ENCODE data around the gene PHACTR3. TPM values are rescaled to one million over a fixed set of nuclear protein-coding genes. Genes with fewer than 3 reads are reported as not detected.
A peak's percentile ranks its signal among the peaks of the same experiment; 100 is the strongest.

Gene PHACTR3
- total RNA-seq, 1 experiment from 2014 or later = 0.11 TPM

DNA sequence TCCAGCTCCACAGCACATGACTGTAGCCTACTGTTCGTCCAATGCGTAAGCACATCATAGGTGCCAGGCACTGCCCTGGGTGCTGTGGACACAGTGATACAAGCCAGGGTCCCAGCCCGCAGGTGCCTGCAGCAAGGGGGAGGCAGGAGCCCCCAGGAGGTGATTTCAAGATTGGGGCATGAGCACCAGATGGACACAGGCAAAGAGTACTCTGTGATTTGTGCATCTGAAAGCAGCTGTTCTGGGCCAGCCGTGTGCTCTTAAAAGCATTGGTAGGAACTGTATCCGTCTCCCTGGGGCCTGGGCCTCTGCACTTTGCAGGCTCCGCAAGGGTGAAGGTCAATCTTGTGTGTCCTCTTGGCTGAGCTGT, 179.3 kb downstream of the PHACTR3 start:
- Mint-ChIP-seq H3K9me3 (ENCODE audit: unreplicated experiment) (no peaks in the 10 kb centered on the region), H3K36me3 (ENCODE audit: insufficient read depth, unreplicated experiment) (no peaks in the 10 kb centered on the region), H3K27me3 (ENCODE audit: insufficient read depth, unreplicated experiment) (peaks cover 13% of the 10 kb centered on the region), H3K4me3 (ENCODE audit: unreplicated experiment) (no peak overlapping the region), H3K27ac (ENCODE audit: unreplicated experiment) (no peak overlapping the region), H3K4me1 (ENCODE audit: low read depth, unreplicated experiment) (peaks cover 7% of the 10 kb centered on the region)
- peak in 1 of 2 experiments; percentile 33 for DNase-seq
- intact Hi-C loops (cut with micrococcal nuclease; ENCODE audit: unreplicated experiment) = loop anchor here (1.0 to 5.0 kb wide), 3 partner anchors 49 to 172 kb away; no protein-coding TSS in a partner anchor
- ChIA-PET CTCF (interaction anchor here (0.6 to 2.2 kb wide), 19 partner anchors 10 to 865 kb away, joined by 3 to 49 read pairs (median 3); partner anchors contain the start of genes FAM217B and PPP1R3D), POLR2A (interaction anchor here (0.6 kb wide), 1 partner anchor 25 kb away, joined by 3 read pairs; no protein-coding TSS in a partner anchor)
- 0 out of 2 replicates have a peak, but pooled peaks cover 3% of the 10 kb centered on the region for H3K4me1 ChIP-seq
- no peaks in the 10 kb centered on the region for H3K27me3 ChIP-seq (replicated peaks; ENCODE audit: control insufficient read depth, insufficient read depth, low read length)
- H3K9me3 ChIP-seq = no peaks in the 10 kb centered on the region
- no peak overlapping the region for H3K4me3 ChIP-seq (ENCODE audit: low read depth, low read length)
- BruUV-seq (replicated peaks) = no TSS peak
- TF ChIP-seq, protein P1, sequence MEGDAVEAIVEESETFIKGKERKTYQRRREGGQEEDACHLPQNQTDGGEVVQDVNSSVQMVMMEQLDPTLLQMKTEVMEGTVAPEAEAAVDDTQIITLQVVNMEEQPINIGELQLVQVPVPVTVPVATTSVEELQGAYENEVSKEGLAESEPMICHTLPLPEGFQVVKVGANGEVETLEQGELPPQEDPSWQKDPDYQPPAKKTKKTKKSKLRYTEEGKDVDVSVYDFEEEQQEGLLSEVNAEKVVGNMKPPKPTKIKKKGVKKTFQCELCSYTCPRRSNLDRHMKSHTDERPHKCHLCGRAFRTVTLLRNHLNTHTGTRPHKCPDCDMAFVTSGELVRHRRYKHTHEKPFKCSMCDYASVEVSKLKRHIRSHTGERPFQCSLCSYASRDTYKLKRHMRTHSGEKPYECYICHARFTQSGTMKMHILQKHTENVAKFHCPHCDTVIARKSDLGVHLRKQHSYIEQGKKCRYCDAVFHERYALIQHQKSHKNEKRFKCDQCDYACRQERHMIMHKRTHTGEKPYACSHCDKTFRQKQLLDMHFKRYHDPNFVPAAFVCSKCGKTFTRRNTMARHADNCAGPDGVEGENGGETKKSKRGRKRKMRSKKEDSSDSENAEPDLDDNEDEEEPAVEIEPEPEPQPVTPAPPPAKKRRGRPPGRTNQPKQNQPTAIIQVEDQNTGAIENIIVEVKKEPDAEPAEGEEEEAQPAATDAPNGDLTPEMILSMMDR (IDR thresholded peaks at IDR 0.05; ENCODE audit: insufficient read depth in 1 of 2, low read depth in 1 of 2, low read length in 1 of 2, severe bottlenecking in 1 of 2, unreplicated experiment in 1 of 2) = no peak
- no peaks in the 10 kb centered on the region for H3K36me3 ChIP-seq (ENCODE audit: control insufficient read depth, insufficient read depth, low read length)

DNA sequence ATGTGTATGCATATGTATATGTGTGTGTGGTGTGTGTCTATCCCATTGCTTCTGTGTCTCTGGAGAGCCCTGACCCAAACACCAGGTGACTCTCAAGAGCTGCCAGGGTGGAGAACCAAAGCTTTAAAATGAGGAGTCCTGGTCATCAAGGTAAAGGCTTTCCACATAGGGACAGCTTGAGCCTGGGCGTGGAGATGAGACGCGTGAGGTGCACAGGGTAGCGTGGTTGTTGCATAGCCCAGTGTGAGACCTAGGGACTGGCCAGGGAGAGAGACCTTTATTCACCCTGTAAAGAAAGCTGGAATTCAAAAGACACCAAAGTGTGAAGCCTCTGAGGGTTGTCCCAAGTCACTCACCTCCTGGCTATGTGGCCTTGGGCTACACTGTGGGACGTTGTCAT, 180.0 kb downstream of the PHACTR3 start:
- H3K27me3 Mint-ChIP-seq (ENCODE audit: insufficient read depth, unreplicated experiment) = peaks cover 20% of the 10 kb centered on the region
- TF ChIP-seq, protein P1 (IDR thresholded peaks at IDR 0.05; ENCODE audit: insufficient read depth in 1 of 2, low read depth in 1 of 2, low read length in 1 of 2, severe bottlenecking in 1 of 2, unreplicated experiment in 1 of 2) = no peak
- no peak overlapping the region for H3K4me3 Mint-ChIP-seq (ENCODE audit: unreplicated experiment)
- no peak overlapping the region for H3K27ac Mint-ChIP-seq (ENCODE audit: unreplicated experiment)
- H3K4me3 ChIP-seq (ENCODE audit: low read depth, low read length) = no peak overlapping the region
- ChIA-PET POLR2A (no interaction called here), CTCF (interaction anchor here (0.6 to 2.2 kb wide), 6 partner anchors 19 to 670 kb away, joined by 3 to 49 read pairs (median 5); no protein-coding TSS in a partner anchor)
- H3K4me1 Mint-ChIP-seq (ENCODE audit: low read depth, unreplicated experiment) = peaks cover 7% of the 10 kb centered on the region
- no peaks in the 10 kb centered on the region for H3K9me3 ChIP-seq
- no peaks in the 10 kb centered on the region for H3K36me3 Mint-ChIP-seq (ENCODE audit: insufficient read depth, unreplicated experiment)
- DNase-seq = peak in 1 of 2 experiments; percentile 34
- no TSS peak for BruUV-seq (replicated peaks)
- 0 out of 2 replicates have a peak, but pooled peaks cover 3% of the 10 kb centered on the region for H3K4me1 ChIP-seq
- no peaks in the 10 kb centered on the region for H3K36me3 ChIP-seq (ENCODE audit: control insufficient read depth, insufficient read depth, low read length)
- intact Hi-C loops (cut with micrococcal nuclease; ENCODE audit: unreplicated experiment) = loop anchor here (5.0 kb wide), 1 partner anchor 48 kb away; no protein-coding TSS in a partner anchor
- H3K27me3 ChIP-seq (replicated peaks; ENCODE audit: control insufficient read depth, insufficient read depth, low read length) = no peaks in the 10 kb centered on the region
- no peaks in the 10 kb centered on the region for H3K9me3 Mint-ChIP-seq (ENCODE audit: unreplicated experiment)

DNA sequence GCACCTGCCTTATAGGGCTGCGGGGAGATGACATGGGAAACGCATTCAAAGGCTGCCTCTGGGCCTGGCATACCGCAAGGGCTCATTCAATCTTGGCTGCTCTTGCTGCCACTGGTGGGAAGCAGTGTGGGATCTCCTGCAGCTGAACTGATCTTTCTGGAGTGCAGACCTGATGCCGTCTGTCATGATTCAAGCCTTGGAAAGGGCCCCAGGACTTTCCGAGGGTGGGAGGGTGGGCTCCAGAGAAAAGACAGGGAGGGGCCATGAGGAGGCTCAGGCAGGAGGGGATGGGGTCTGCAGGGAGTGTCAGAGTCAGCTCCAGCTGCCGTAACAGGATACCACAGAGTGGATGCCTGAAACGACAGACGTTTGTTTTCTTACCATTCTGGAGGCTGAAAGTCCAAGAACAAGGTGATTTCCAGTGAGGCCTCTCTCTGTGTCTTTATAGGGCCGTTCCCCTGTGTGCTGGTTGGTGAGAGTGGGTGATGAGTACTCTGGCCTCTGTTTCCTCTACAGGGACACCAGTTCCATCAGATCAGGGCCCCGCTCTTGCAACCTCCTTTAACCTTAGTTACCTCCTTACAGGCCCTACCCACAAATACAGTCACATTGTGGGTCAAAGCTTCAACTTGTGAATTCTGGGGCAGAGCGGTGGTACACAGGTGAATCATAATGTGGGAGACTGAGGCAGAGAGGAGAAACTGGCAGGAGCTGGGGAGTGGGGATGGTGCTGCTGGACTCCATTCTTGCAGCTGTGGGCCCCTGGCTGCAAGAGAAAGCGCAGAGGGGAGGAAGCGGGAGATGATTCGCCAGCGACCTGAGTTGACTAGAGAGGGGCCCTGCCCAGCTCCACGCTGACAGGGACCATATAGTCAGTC, 180.7 kb downstream of the PHACTR3 start:
- Mint-ChIP-seq H3K27ac (ENCODE audit: unreplicated experiment) (no peak overlapping the region), H3K36me3 (ENCODE audit: insufficient read depth, unreplicated experiment) (no peaks in the 10 kb centered on the region), H3K4me3 (ENCODE audit: unreplicated experiment) (no peak overlapping the region), H3K27me3 (ENCODE audit: insufficient read depth, unreplicated experiment) (peaks cover 22% of the 10 kb centered on the region), H3K9me3 (ENCODE audit: unreplicated experiment) (no peaks in the 10 kb centered on the region), H3K4me1 (ENCODE audit: low read depth, unreplicated experiment) (peaks cover 7% of the 10 kb centered on the region)
- ChIA-PET CTCF (interaction anchor here (0.6 to 3.1 kb wide), 4 partner anchors 65 to 669 kb away, joined by 3 to 49 read pairs (median 12); no protein-coding TSS in a partner anchor), POLR2A (no interaction called here)
- H3K4me3 ChIP-seq (ENCODE audit: low read depth, low read length) = no peak overlapping the region
- peak in 1 of 2 experiments; percentile 32 for DNase-seq
- no peaks in the 10 kb centered on the region for H3K27me3 ChIP-seq (replicated peaks; ENCODE audit: control insufficient read depth, insufficient read depth, low read length)
- TF ChIP-seq, protein P1 (IDR thresholded peaks at IDR 0.05; ENCODE audit: insufficient read depth in 1 of 2, low read depth in 1 of 2, low read length in 1 of 2, severe bottlenecking in 1 of 2, unreplicated experiment in 1 of 2) = no peak
- no peaks in the 10 kb centered on the region; the same call in 1 of the 2 replicates for H3K9me3 ChIP-seq
- H3K4me1 ChIP-seq = 0 out of 2 replicates have a peak, but pooled peaks cover 3% of the 10 kb centered on the region
- intact Hi-C loops (cut with micrococcal nuclease; ENCODE audit: unreplicated experiment) = loop anchor here (5.0 kb wide), 1 partner anchor 47 kb away; no protein-coding TSS in a partner anchor
- no TSS peak for BruUV-seq (replicated peaks)
- no peaks in the 10 kb centered on the region for H3K36me3 ChIP-seq (ENCODE audit: control insufficient read depth, insufficient read depth, low read length)
